ENCODE results near the gene GTPBP10.

DNA sequence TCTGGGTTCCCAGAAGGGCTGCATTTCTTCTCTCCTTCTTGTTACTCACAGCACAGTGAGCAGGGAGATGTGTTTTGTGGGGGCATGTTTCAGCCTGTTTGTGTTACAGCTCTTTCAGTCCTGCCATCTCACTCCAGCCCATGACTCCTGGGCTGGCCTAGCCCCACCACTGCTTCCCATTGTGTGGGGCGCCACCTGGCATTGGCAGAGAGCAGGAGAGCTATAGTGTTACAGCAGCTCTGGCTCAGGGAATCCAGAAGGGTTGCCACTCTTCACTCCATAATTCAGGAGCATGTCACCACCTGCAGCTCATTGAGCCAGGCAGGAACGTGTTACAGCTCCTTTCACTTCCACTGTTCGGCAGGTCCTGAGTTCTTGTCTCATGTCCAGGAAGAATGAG is 86.7 kb downstream of the GTPBP10 start:
- no peak for TF ChIP-seq CTCF (IDR thresholded peaks at IDR 0.05)
- no peak for TF ChIP-seq EZH2 (IDR thresholded peaks at IDR 0.05; ENCODE audit: borderline replicate concordance, insufficient read depth, low read depth, low read length, poor library complexity, severe bottlenecking)
